Measurements from ENCODE around the gene KTI12.
"Not testable (repeated sequence)": the region's sequence is repeated elsewhere in the genome, so short reads cannot be mapped to it uniquely, and the experiment has no call there.

Gene KTI12, protein sequence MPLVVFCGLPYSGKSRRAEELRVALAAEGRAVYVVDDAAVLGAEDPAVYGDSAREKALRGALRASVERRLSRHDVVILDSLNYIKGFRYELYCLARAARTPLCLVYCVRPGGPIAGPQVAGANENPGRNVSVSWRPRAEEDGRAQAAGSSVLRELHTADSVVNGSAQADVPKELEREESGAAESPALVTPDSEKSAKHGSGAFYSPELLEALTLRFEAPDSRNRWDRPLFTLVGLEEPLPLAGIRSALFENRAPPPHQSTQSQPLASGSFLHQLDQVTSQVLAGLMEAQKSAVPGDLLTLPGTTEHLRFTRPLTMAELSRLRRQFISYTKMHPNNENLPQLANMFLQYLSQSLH

GRCh38 chr1:52033190-52034049, at the start of gene KTI12:
TSS of gene KTI12 (minus strand) at chr1:52033810. CDS start at chr1:52033761, 49 bp downstream.
- DNase-seq (ENCODE audit: low read depth) = peak; percentile 79

DNA sequence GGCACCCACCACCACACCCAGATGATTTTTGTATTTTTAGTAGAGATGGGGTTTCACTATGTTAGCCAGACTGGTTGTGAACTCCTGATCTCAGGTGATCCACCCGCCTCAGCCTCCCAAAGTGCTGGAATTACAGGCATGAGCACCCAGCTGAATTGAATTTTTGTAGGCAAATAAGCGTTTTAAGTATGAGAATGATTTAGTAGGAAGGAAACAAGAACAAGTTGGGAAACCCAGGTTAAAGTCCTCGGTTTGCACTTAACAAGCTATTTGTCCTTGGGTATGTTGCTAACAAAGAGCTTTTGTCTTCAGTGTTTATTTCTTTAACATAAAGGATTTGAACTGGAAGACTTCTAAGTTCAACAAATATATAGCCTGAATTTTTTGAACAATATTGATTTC, 46.4 kb upstream of the KTI12 start:
- no peak for DNase-seq (ENCODE audit: low read depth)

DNA sequence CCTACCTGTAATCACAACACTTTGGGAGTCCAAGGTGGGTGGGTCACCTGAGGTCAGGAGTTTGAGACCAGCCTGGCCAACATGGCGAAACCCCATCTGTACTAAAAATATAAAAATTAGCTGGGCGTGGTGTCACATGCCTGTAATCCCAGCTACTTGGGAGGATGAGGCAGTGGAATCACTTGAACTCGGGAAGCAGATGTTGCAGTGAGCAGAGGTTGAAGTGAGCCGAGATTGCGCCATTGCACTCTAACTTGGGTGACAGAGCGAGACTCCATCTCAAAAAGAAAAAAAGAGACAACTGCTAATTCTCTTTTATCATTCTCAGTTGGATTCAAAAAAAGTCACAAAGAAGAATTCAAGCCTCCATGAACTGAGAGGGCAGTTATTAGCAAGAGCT, 43.7 kb upstream of the KTI12 start:
- not testable (repeated sequence) for DNase-seq (ENCODE audit: low read depth)

GRCh38 chr1:52072291-52072690, 38.7 kb upstream of the KTI12 start:
- DNase-seq (ENCODE audit: low read depth) = no peak

DNA sequence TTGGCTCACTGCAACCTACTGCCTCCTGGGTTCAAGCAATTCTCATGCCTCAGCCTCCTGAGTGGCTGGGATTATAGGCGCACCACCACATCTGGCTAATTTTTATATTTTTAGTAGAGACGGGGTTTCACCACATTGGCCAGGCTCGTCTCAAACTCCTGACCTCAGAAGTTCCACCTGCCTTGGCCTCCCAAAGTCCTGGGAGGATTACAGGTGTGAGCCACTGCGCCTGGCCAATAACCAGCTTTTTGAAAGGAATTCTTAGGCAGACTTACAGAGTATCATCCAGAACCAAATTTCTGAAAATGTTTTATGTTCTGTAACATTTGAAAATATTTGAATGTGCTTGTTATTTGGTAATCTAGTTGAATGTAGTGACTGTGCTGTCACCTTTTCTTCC, 37.1 kb upstream of the KTI12 start:
- no peak for DNase-seq (ENCODE audit: low read depth)

GRCh38 chr1:52063192-52063591, 29.6 kb upstream of the KTI12 start:
- no peak for DNase-seq (ENCODE audit: low read depth)

- no peak for DNase-seq (ENCODE audit: low read depth)
These were observed 27.2 kb upstream of the KTI12 start for GRCh38 chr1:52060822-52061221.

DNA sequence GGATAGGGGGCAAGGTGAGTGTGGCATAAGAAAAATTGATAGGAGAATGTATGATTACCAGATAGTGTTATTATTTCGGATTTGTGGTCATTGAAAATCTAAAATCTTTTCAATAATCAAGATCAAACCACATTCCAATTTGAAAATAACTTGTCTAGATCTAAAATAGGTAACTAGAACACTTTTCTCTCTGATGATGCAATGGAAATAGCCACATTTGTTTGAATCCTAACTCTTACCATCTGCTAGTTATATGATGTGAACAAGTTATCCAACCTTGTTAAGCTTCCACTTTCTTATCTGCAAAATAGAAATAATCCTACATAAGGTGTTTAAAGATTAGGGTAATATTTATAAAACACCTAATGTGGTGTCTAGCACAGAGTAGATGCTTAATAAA, 26.3 kb upstream of the KTI12 start:
- DNase-seq (ENCODE audit: low read depth) = no peak

DNA sequence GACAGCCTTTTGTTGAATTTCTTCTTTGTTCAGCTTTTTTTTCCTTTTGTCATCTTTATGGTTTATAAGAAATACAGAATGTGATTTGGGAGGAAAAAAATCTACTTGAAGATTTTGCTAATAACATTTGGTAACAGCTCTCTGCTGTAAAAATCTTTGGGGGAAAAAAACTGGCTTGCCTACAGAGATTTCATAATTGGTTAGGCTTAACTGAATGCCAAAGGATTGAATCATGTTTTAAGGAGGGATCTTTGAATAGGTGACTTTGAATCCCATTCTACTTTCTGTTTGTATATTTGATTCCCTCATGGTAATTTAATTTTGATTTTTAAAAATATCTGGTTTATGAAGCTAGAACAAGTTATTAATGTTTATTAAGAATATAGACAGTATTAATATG, 25.7 kb upstream of the KTI12 start:
- no peak for DNase-seq (ENCODE audit: low read depth)

DNA sequence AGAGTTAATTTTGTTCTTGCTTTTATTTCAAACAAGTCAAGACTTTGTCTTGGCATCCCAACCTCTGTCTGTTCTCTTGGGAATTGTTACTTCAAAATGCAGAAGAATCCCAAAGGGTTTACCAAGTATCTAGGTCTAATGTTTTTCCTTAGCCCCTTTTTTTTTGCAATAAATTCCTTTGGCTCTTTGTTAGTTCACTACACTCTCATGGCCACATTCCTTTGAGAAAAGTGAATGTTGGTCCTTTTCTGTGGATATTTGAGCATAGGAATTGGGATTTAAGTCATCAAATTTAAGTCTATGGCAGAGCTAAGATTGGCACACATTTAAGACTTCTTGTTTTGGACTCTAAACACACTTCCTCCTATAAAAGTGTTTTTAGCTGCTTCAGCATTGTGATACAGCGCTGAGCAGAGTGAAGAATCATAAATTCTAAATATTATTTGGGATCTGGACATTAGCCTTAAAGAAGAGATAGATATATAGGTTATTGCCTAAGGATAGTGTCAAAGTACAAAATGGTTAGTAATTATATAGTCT, 24.3 kb upstream of the KTI12 start:
- DNase-seq (ENCODE audit: low read depth) = no peak

DNA sequence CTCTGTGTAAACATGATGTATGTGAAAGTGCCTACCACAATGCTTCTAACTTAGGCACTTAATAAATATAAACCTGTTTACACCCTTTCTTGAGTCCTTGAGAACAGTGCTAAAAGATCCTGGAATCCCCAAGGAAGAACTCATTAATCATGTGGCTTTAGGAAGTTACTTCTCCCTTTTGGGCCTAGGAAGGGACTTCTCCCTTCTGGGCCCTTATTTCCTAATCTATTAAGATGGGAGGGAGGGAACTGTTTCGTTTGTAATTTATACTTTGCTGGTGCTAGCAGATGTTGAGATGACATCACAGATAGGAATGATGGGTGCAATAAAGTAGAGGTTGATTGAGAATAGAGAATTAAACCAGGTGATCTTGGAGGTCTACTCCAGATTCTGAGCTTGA, 23.6 kb upstream of the KTI12 start:
- no peak for DNase-seq (ENCODE audit: low read depth)

DNA sequence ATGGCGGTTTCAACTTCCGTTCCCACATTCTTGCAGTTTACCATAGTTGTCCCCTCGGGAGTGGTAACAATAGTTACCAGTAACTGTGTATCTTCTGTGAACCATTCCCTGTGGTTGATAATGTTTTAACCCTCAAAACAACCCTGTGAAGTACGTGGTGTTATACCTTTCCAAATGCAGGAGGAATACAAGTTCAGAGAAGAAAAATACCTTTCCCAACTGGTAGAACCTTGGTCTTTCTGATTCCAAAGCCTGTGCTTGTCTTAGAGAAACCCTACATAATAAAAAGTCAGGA, 23.3 kb upstream of the KTI12 start:
- DNase-seq (ENCODE audit: low read depth) = no peak

DNA sequence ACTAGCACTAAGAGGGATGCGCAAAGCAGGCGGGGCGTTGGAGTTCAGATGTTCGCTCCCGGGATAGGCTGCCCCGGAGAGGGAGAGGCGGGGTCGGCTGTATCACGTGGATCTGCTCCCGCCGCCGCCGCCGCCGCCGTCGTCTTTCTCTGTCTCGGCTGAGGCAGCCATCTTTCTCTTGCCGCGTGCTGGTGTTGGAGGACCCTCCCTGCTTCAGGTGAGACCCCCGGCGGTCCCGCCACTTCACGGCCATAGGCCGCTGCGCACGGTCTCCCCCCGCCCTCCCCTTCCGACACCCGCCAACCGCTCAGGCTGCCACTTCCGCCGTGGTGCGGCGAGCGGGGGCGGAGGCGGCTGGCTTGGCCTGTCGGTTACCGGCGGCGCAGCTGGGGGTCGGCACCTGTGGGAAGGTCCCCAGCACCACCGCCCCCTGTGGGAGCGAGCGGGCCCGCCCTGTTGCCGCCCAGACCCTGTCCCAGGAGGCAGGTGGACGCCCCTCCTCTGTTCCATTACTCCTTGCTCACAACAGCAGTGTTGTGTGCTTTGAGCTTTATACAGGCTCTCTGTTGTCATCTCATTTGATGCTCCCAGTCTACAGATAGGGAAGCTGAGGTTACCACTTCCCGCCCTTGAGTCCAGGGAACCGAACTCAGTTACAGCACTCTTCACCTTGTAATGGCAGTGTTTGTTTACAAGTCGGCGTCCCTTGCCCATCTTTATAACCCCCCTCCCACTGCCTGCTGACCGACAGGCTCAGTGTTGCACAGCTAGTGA, 22.7 kb upstream of the KTI12 start, which contains the start of gene BTF3L4:
BTF3L4 (plus strand) TSS at position 133 of the 774 bp plus-strand sequence. CDS start 3,553 bp downstream, outside the sequence.
- DNase-seq (ENCODE audit: low read depth) = peak; percentile 91

DNA sequence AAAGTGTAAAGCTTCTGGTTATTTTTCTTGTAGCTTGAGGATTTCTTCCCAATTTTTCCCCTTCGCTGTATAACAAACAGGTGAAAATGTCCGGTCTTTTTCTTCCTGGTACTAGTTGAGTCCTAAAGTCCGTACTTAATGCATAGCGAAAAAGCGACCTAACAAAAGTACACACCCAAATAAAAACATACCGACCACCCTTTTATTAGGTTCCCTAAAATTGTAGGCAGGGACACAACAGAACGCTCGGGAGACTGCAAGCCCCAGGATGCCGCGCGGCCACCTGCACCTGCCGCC, 22.2 kb upstream of the KTI12 start:
- DNase-seq (ENCODE audit: low read depth) = no peak

DNA sequence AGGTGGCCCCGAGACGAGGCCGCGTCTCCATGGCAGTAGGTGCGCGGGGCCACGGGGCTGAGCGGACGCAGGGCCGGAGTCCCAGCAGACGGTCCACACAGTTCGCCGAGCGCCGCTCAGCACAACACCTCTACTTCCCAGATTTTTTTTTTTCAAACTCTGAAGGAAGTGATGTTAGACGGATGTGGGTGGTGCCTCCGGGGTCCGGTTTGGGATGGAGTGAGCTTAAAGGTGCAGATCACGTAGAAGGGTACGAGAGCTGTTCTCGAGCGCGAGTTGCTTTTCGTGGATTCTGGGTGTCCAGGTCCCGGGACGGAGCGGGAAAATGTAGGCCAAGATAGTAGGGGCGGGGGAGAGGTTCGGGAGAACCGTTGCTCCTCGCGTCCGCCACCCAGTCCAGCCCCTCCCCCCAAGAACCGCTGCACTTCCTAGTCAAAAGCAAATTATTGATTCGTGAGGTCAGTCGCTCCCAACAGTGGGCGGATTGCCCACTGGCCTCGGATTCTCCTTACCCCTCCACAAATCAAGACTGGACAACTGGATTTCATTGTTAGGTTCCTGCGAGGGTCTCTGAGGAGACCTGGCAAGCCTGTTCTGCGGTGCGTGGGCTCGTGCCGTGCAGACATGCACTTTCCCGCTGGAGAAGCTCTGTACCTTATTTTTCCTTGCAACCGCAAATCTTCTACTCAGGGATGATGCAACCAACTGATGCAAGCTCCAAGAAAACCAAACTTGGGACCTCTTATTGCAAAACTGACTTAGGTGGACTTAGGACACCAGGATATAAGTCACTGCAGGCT, 21.7 kb upstream of the KTI12 start, which contains the start of gene TXNDC12:
TXNDC12 (minus strand) TSS at position 126 of the 800 bp plus-strand sequence; CDS start at position 31, 95 bp downstream.
- peak; percentile 55 for DNase-seq (ENCODE audit: low read depth)

DNA sequence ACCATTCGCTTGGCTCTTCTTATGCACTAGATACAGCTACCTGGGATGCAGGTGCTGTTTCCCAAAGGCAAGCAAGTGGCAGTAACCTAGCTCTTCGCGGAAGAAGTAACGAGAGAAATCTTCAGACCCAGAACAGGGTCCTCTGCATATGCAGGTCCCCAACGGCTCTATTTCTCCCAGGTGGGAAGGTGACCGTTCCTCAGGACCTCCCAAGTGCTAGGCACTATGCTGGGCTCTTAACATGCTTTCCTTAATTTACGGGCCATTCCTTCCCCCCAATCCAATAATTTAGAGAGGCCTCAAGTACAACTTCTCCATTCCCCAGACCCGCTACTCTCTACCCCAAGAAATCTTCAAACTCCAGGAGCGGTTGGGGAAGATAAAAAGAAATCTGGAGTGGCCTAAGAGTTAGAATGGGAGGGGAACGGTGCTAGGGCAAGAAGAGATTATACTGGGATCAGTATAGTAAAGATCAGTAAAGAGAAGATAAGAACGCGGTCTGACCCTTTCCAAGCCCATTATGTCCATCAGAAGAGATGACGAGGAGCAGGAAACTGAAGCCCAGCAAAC, 21.0 kb upstream of the KTI12 start:
- no peak for DNase-seq (ENCODE audit: low read depth)

DNA sequence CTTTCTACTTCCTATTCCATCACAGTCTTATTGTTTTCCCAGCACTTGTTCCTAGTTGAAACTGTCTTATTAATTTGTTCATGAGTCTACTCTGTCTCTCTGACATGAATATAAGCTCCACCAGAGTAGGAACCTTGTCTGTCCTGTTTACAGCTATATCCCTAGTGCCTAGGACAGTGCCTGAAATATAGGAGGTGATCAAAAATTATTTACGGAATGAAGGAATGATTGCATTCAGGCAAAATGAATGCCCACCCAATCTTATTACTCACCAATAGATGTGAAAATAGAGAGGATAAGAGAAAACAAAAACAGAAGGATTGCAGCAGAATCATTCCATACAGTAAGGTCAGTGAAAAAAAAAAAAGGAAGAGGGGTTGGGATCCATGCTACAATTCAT, 20.3 kb upstream of the KTI12 start:
- no peak for DNase-seq (ENCODE audit: low read depth)

GRCh38 chr1:52049337-52049736, 15.7 kb upstream of the KTI12 start:
- not testable (repeated sequence) for DNase-seq (ENCODE audit: low read depth)

- not testable (repeated sequence) for DNase-seq (ENCODE audit: low read depth)
These were observed 12.1 kb upstream of the KTI12 start for GRCh38 chr1:52045666-52046195.

DNA sequence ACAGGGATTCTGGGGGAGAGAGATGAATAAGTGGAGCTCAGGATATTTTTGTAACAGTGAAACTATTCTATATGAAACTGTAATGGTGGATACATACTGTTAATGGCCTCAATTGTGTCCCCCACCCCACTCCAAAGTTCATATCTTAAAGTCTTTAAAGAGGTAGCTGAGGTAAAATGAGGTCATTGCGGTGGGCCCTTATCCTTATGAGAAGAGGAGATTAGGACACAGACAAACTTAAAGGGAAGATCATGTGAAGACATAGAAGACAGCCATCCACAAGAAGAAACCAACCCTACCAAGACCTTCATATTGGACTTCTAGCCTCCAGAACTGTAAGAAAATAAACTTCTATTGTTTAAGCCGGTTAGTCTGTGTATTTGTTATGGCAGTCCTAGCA, 11.6 kb upstream of the KTI12 start:
- DNase-seq (ENCODE audit: low read depth) = no peak

Data from activated T-cell treated with anti-CD3 and anti-CD28 coated beads for 48 hours (primary cell).